Measurements from ENCODE around the gene SLC6A18.

The SLC6A18 gene

GRCh38 chr5:1183424-1184162 lies 41.6 kb upstream of the SLC6A18 start:
- TF ChIP-seq CTCF (IDR thresholded peaks at IDR 0.05; ENCODE audit: borderline replicate concordance, control extremely low read depth, extremely low read depth, insufficient read depth, missing control alignments): no peak
- in situ Hi-C loops (cut with MboI; ENCODE audit: low sequenced_read_pairs, unreplicated experiment): no loop called here
- DNase-seq (ENCODE audit: low spot score): no peak

GRCh38 chr5:1184163-1184470 lies 41.1 kb upstream of the SLC6A18 start:
- in situ Hi-C loops (cut with MboI; ENCODE audit: low sequenced_read_pairs, unreplicated experiment): no loop called here
- no peak for DNase-seq (ENCODE audit: low spot score)
- TF ChIP-seq CTCF (IDR thresholded peaks at IDR 0.05; ENCODE audit: borderline replicate concordance, control extremely low read depth, extremely low read depth, insufficient read depth, missing control alignments): no peak

GRCh38 chr5:1184481-1184880 lies 40.7 kb upstream of the SLC6A18 start:
- TF ChIP-seq CTCF (IDR thresholded peaks at IDR 0.05; ENCODE audit: borderline replicate concordance, control extremely low read depth, extremely low read depth, insufficient read depth, missing control alignments): no peak
- no peak for DNase-seq (ENCODE audit: low spot score)
- in situ Hi-C loops (cut with MboI; ENCODE audit: low sequenced_read_pairs, unreplicated experiment): no loop called here

- in situ Hi-C loops (cut with MboI; ENCODE audit: low sequenced_read_pairs, unreplicated experiment): no loop called here
- DNase-seq (ENCODE audit: low spot score): no peak
- no peak for TF ChIP-seq CTCF (IDR thresholded peaks at IDR 0.05; ENCODE audit: borderline replicate concordance, control extremely low read depth, extremely low read depth, insufficient read depth, missing control alignments)
Observed at GRCh38 chr5:1185038-1185627, 40.0 kb upstream of the SLC6A18 start.

- in situ Hi-C loops (cut with MboI; ENCODE audit: low sequenced_read_pairs, unreplicated experiment): no loop called here
- no peak for TF ChIP-seq CTCF (IDR thresholded peaks at IDR 0.05; ENCODE audit: borderline replicate concordance, control extremely low read depth, extremely low read depth, insufficient read depth, missing control alignments)
- DNase-seq (ENCODE audit: low spot score): no peak
Observed at GRCh38 chr5:1185629-1186350, 39.4 kb upstream of the SLC6A18 start.

GRCh38 chr5:1186351-1187233 lies 38.6 kb upstream of the SLC6A18 start:
- DNase-seq (ENCODE audit: low spot score): no peak
- TF ChIP-seq CTCF (IDR thresholded peaks at IDR 0.05; ENCODE audit: borderline replicate concordance, control extremely low read depth, extremely low read depth, insufficient read depth, missing control alignments): no peak
- in situ Hi-C loops (cut with MboI; ENCODE audit: low sequenced_read_pairs, unreplicated experiment): no loop called here
